Measurements from ENCODE around the gene MPP7.

DNA sequence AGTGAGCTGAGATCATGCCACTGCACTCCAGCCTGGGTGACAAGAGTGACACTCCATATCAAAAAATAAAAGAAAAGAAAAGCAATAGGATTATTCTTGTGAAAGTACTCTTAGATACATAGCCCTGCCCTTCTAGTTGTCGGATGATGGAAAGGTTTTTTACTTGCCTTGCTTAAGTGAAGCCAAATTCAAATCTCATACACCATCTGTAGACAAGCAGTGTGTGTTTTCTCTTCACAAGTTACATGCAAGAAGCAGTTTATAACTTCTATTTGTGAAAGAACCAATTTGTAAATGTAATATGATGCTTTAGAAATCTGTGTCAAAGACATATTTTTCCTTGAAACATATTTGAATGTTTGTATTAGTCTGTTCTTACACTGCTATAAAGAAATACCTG, 15.8 kb upstream of the MPP7 start:
- TF ChIP-seq JUN (IDR thresholded peaks at IDR 0.05; ENCODE audit: borderline replicate concordance, insufficient read depth, insufficient read length, low read depth) (no peak), POLR2AphosphoS5 (IDR thresholded peaks at IDR 0.05; ENCODE audit: insufficient read depth, low read depth, low read length) (no peak), POLR2A (IDR thresholded peaks at IDR 0.05; ENCODE audit: low read depth, low read length) (no peak), MYC (IDR thresholded peaks at IDR 0.05; ENCODE audit: low read depth, low read length) (no peak)
- TF ChIP-seq, protein P1, sequence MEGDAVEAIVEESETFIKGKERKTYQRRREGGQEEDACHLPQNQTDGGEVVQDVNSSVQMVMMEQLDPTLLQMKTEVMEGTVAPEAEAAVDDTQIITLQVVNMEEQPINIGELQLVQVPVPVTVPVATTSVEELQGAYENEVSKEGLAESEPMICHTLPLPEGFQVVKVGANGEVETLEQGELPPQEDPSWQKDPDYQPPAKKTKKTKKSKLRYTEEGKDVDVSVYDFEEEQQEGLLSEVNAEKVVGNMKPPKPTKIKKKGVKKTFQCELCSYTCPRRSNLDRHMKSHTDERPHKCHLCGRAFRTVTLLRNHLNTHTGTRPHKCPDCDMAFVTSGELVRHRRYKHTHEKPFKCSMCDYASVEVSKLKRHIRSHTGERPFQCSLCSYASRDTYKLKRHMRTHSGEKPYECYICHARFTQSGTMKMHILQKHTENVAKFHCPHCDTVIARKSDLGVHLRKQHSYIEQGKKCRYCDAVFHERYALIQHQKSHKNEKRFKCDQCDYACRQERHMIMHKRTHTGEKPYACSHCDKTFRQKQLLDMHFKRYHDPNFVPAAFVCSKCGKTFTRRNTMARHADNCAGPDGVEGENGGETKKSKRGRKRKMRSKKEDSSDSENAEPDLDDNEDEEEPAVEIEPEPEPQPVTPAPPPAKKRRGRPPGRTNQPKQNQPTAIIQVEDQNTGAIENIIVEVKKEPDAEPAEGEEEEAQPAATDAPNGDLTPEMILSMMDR (IDR thresholded peaks at IDR 0.05; ENCODE audit: extremely low read depth in 1 of 2, insufficient read depth in 1 of 2, low read depth in 1 of 2, low read length in 2 of 2): no peak

All from endothelial cell of umbilical vein (primary cell).